Measurements from ENCODE around the gene FLYWCH2.

DNA sequence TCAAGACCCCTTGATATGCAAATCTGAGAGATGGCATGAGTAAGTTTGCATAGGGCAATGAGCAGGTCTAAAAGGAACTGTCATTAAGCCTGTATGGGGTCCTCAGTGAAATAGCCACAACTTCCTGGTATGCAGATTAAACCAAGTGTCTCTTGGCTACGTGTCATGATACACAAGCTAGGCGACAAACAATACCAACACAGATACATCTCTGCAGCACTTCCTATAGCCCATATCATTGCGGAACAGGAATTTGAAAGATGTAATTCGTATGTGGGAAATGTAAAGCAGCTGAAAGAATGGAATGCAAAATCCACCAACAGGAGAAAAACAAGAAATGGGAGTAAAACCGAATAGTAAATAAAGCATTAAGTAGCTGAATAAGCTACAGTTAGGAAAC, 37.9 kb upstream of the FLYWCH2 start:
- no peak for TF ChIP-seq EZH2 (IDR thresholded peaks at IDR 0.05)
- TF ChIP-seq, protein P1, sequence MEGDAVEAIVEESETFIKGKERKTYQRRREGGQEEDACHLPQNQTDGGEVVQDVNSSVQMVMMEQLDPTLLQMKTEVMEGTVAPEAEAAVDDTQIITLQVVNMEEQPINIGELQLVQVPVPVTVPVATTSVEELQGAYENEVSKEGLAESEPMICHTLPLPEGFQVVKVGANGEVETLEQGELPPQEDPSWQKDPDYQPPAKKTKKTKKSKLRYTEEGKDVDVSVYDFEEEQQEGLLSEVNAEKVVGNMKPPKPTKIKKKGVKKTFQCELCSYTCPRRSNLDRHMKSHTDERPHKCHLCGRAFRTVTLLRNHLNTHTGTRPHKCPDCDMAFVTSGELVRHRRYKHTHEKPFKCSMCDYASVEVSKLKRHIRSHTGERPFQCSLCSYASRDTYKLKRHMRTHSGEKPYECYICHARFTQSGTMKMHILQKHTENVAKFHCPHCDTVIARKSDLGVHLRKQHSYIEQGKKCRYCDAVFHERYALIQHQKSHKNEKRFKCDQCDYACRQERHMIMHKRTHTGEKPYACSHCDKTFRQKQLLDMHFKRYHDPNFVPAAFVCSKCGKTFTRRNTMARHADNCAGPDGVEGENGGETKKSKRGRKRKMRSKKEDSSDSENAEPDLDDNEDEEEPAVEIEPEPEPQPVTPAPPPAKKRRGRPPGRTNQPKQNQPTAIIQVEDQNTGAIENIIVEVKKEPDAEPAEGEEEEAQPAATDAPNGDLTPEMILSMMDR (IDR thresholded peaks at IDR 0.05 in 2 of 3, conservative IDR thresholded peaks at IDR 0.05 in 1 of 3; ENCODE audit: borderline replicate concordance in 1 of 3, insufficient read depth in 1 of 3, low read depth in 2 of 3, low read length in 2 of 3) = no peak
